SJSA1 (cell line): ENCODE measurements around the gene MLH1. TPM values are rescaled to one million over a fixed set of nuclear protein-coding genes. Genes with fewer than 3 reads are reported as not detected.

Experiments used
- DNase-seq, 2 experiments: peaks; one replicate each; pipeline ENCODE4 v3.0.0-alpha.2; 2015 to 2020; ENCODE audit warnings: low spot score in 2 of 2, low read depth in 1 of 2
- H3K27ac ChIP-seq: fragments of 250-450 bp; sonication (Bioruptor Pico); 2 replicates; pipeline ENCODE4 v1.5.1; 2020; ENCODE audit warnings: mild to moderate bottlenecking, moderate library complexity
- H3K27me3 ChIP-seq: fragments of 250-450 bp; sonication (Bioruptor Pico); replicated peaks from 2 replicates; pipeline ENCODE4 v1.5.1; 2020; ENCODE audit warnings: mild to moderate bottlenecking, moderate library complexity
- H3K36me3 ChIP-seq: fragments of 250-450 bp; sonication (Bioruptor Pico); 2 replicates; pipeline ENCODE4 v1.5.1; 2020; ENCODE audit warnings: mild to moderate bottlenecking
- H3K4me1 ChIP-seq: fragments of 250-450 bp; sonication (Bioruptor Pico); replicated peaks from 2 replicates; pipeline ENCODE4 v1.6.1; 2021; ENCODE audit warnings: mild to moderate bottlenecking
- H3K4me3 ChIP-seq: fragments of 250-450 bp; sonication (Bioruptor Pico); 2 replicates; pipeline ENCODE4 v1.5.1; 2020; ENCODE audit warnings: mild to moderate bottlenecking
- H3K9me3 ChIP-seq: fragments of 250-450 bp; sonication (Bioruptor Pico); replicated peaks from 2 replicates; pipeline ENCODE4 v1.5.1; 2020; ENCODE audit warnings: mild to moderate bottlenecking
- total RNA-seq: library from RNA; depleted of rRNA; stranded (reverse); fragments of >200 nt; shearing (Covaris generic); gene quantifications from 2 replicates; pipeline ENCODE4 v1.2.3, GENCODE V29; 2014

MLH1 gene
- total RNA-seq, 1 experiment from 2014 or later, result 43.1 TPM

GRCh38 chr3:37058117-37058516, 64.8 kb downstream of the MLH1 start:
- Histone ChIP-seq H3K27ac (no peak overlapping the region), H3K4me1 (peaks cover 30% of the 10 kb centered on the region), H3K36me3 (peaks cover 81% of the 10 kb centered on the region), H3K4me3 (no peak overlapping the region), H3K9me3 (no peaks in the 10 kb centered on the region), H3K27me3 (no peaks in the 10 kb centered on the region)
- no peak for DNase-seq

GRCh38 chr3:37064747-37065146, 71.4 kb downstream of the MLH1 start:
- no peaks in the 10 kb centered on the region for H3K9me3 ChIP-seq
- DNase-seq, result no peak
- 0 out of 2 replicates have a peak, but pooled peaks cover 5% of the 10 kb centered on the region for H3K4me1 ChIP-seq
- no peak overlapping the region for H3K27ac ChIP-seq
- H3K36me3 ChIP-seq, result peaks cover 65% of the 10 kb centered on the region
- no peaks in the 10 kb centered on the region for H3K27me3 ChIP-seq
- no peak overlapping the region for H3K4me3 ChIP-seq

GRCh38 chr3:37067577-37067976, 74.3 kb downstream of the MLH1 start:
- Histone ChIP-seq H3K36me3 (peaks cover 63% of the 10 kb centered on the region), H3K9me3 (no peaks in the 10 kb centered on the region), H3K27ac (no peak overlapping the region), H3K4me1 (peaks cover 16% of the 10 kb centered on the region), H3K27me3 (no peaks in the 10 kb centered on the region), H3K4me3 (no peak overlapping the region)
- no peak for DNase-seq

GRCh38 chr3:37068031-37068430, 74.7 kb downstream of the MLH1 start:
- DNase-seq, result no peak
- Histone ChIP-seq H3K27ac (no peak overlapping the region), H3K27me3 (no peaks in the 10 kb centered on the region), H3K4me1 (peaks cover 20% of the 10 kb centered on the region), H3K9me3 (no peaks in the 10 kb centered on the region), H3K4me3 (no peak overlapping the region), H3K36me3 (peaks cover 59% of the 10 kb centered on the region)

DNA sequence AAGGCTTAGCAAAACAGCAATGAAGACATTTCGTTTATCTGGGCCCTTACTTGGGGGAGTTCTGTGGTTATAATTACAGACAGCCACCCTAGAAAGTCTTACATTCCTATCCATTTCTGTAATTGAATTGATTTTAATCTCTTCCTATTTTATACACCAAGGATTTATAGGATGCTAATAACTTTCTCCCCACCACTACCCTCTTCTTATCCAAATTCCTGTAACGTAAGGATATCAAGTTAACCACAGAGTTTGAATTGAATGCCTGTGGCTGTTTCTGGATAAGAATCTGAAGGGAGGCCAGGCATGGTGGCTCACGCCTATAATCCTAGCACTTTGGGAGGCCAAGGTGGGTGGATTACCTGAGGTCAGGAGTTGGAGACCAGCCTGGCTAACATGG, 78.6 kb downstream of the MLH1 start:
- H3K9me3 ChIP-seq, result no peaks in the 10 kb centered on the region
- peaks cover 43% of the 10 kb centered on the region for H3K36me3 ChIP-seq
- no peaks in the 10 kb centered on the region for H3K27me3 ChIP-seq
- DNase-seq, result no peak
- H3K4me3 ChIP-seq, result no peak overlapping the region
- no peak overlapping the region for H3K27ac ChIP-seq
- peaks cover 35% of the 10 kb centered on the region for H3K4me1 ChIP-seq

DNA sequence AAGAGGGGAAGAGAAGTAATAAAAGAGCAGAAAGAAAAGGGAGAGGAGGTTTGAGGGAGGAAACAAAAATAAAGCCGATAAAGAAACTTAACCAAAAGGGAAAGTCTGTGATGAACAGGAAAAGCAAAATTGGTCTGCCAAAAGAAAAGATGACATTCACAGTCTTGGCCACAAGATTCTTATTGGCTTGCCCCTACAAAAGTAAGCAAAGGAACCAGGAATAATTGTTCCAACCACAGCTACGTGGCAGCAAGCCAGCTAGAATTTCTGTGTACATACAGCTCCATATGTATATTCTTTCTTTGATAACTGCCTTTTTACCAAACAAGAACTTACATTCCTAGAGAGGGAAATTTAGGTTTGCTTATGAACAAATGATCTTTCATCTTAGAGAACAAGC, 79.6 kb downstream of the MLH1 start:
- DNase-seq, result peak; percentile 71 to 75
- H3K36me3 ChIP-seq, result peaks cover 48% of the 10 kb centered on the region
- peaks cover 35% of the 10 kb centered on the region for H3K4me1 ChIP-seq
- peak overlapping the region; percentile 45 for H3K27ac ChIP-seq
- no peak overlapping the region for H3K4me3 ChIP-seq
- no peaks in the 10 kb centered on the region for H3K9me3 ChIP-seq
- no peaks in the 10 kb centered on the region for H3K27me3 ChIP-seq

GRCh38 chr3:37074178-37074577, 80.9 kb downstream of the MLH1 start:
- Histone ChIP-seq H3K36me3 (peaks cover 41% of the 10 kb centered on the region), H3K4me1 (peaks cover 43% of the 10 kb centered on the region), H3K27me3 (no peaks in the 10 kb centered on the region), H3K27ac (peak overlapping the region; percentile 45), H3K4me3 (no peak overlapping the region), H3K9me3 (no peaks in the 10 kb centered on the region)
- DNase-seq, result peak in 1 of 2 experiments; percentile 65

GRCh38 chr3:37075955-37076354, 82.6 kb downstream of the MLH1 start:
- peaks cover 43% of the 10 kb centered on the region for H3K4me1 ChIP-seq
- no peak for DNase-seq
- H3K27ac ChIP-seq, result no peak overlapping the region
- H3K4me3 ChIP-seq, result no peak overlapping the region
- H3K9me3 ChIP-seq, result no peaks in the 10 kb centered on the region
- peaks cover 47% of the 10 kb centered on the region for H3K36me3 ChIP-seq
- H3K27me3 ChIP-seq, result no peaks in the 10 kb centered on the region

DNA sequence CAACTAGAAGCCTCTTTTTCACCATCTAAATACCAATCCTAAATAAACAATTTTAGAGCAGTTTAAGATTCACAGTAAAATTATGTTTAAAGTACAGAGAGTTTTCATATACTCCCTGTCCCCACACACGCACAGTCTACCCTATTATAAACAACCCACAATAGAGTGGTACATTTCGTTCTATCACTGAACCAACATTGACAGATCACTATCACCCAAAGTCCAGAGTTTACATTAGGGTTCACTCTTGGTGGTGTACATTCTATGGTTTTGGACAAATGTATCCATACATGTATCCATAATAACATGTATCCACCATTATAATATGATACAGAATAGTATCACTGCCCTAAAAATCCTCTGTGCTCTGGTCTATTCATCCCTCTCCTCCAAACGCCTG, 89.0 kb downstream of the MLH1 start:
- Histone ChIP-seq H3K27me3 (no peaks in the 10 kb centered on the region), H3K27ac (no peak overlapping the region), H3K9me3 (no peaks in the 10 kb centered on the region), H3K4me3 (no peak overlapping the region), H3K4me1 (peaks cover 8% of the 10 kb centered on the region), H3K36me3 (peaks cover 52% of the 10 kb centered on the region)
- no peak for DNase-seq

DNA sequence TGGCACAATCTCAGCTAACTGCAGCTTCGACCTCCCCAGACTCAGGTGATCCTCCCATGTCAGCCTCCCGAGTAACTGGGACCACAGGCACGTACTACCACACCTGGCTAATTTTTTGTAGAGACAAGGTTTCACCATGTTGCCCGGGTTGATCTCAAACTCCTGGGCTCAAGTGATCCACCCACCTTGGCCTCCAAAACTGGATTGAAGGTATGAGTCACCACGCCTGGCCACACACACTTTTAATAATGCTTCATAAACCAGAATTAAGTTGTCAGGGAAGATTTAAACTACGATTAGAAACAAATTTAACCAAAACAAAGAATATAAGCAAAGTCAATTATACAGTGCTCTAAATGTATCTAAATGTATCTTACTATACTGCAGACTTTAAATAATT, 93.6 kb downstream of the MLH1 start:
- H3K36me3 ChIP-seq, result peaks cover 61% of the 10 kb centered on the region
- H3K4me1 ChIP-seq, result no peaks in the 10 kb centered on the region
- H3K4me3 ChIP-seq, result no peak overlapping the region
- H3K27me3 ChIP-seq, result no peaks in the 10 kb centered on the region
- no peak for DNase-seq
- no peak overlapping the region for H3K27ac ChIP-seq
- no peaks in the 10 kb centered on the region for H3K9me3 ChIP-seq

GRCh38 chr3:37087870-37088269, 94.6 kb downstream of the MLH1 start:
- Histone ChIP-seq H3K9me3 (no peaks in the 10 kb centered on the region), H3K27ac (no peak overlapping the region), H3K27me3 (no peaks in the 10 kb centered on the region), H3K4me3 (no peak overlapping the region), H3K36me3 (peaks cover 58% of the 10 kb centered on the region), H3K4me1 (no peaks in the 10 kb centered on the region)
- DNase-seq, result no peak

GRCh38 chr3:37092484-37092883, 99.2 kb downstream of the MLH1 start:
- Histone ChIP-seq H3K27me3 (no peaks in the 10 kb centered on the region), H3K27ac (no peak overlapping the region), H3K4me3 (no peak overlapping the region), H3K36me3 (peaks cover 65% of the 10 kb centered on the region), H3K4me1 (peaks cover 18% of the 10 kb centered on the region), H3K9me3 (no peaks in the 10 kb centered on the region)
- DNase-seq, result no peak

DNA sequence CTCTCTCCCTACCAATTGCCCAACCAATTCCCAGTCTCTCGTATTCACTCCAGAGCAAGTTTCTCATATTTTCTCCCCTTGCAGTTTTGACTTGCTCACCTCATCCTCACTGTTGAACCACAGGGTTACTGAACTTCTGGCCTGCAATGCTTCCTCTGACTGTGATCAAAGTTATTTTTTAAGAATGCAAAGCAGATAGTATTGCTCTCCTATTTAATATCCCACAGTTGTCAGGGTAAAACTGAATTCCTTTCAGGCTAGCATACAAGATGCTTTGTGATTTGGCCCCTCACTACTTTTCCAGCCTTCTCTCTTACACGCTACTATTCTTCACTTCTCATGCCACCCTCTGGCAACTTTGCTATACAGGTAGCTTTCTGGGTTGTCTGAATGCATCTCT, 100.2 kb downstream of the MLH1 start:
- Histone ChIP-seq H3K4me1 (peaks cover 22% of the 10 kb centered on the region), H3K27me3 (no peaks in the 10 kb centered on the region), H3K36me3 (peaks cover 61% of the 10 kb centered on the region), H3K9me3 (no peaks in the 10 kb centered on the region), H3K27ac (no peak overlapping the region), H3K4me3 (no peak overlapping the region)
- no peak for DNase-seq

- peaks cover 22% of the 10 kb centered on the region for H3K4me1 ChIP-seq
- no peak for DNase-seq
- no peak overlapping the region for H3K27ac ChIP-seq
- peaks cover 59% of the 10 kb centered on the region for H3K36me3 ChIP-seq
- H3K4me3 ChIP-seq, result no peak overlapping the region
- no peaks in the 10 kb centered on the region for H3K27me3 ChIP-seq
- H3K9me3 ChIP-seq, result no peaks in the 10 kb centered on the region
Measured at GRCh38 chr3:37094636-37095035, 101.3 kb downstream of the MLH1 start.

DNA sequence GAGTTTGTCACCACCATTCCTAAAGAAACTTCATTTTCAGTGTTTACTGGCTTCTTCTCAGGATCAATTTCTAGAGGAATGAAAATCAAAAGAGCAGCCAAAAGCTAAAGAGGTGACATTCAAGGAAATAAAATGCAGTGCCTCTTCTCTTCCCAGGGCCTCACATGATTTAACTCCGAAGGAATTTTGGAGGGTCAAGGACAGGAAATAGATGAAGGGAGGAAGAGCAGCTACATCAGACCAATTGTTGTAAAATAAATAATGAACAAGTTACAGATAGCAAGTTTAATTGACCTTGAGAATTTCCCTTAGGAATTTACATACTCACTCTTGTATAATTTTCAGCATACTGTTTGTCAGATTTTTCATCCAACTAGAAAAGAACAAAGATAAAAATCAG, 103.0 kb downstream of the MLH1 start:
- Histone ChIP-seq H3K4me1 (peaks cover 22% of the 10 kb centered on the region), H3K27ac (peak overlapping the region; percentile 43), H3K27me3 (no peaks in the 10 kb centered on the region), H3K4me3 (no peak overlapping the region), H3K36me3 (peaks cover 44% of the 10 kb centered on the region), H3K9me3 (no peaks in the 10 kb centered on the region)
- DNase-seq, result peak in 1 of 2 experiments; percentile 72
